GM19238 (cell line): ENCODE measurements around the gene DIDO1.

Experiments used
- DNase-seq: peaks from one replicate; pipeline ENCODE4 v3.0.0; 2011; ENCODE audit warnings: low spot score; ENCODE audit not compliant: insufficient read length

Gene DIDO1

DNA sequence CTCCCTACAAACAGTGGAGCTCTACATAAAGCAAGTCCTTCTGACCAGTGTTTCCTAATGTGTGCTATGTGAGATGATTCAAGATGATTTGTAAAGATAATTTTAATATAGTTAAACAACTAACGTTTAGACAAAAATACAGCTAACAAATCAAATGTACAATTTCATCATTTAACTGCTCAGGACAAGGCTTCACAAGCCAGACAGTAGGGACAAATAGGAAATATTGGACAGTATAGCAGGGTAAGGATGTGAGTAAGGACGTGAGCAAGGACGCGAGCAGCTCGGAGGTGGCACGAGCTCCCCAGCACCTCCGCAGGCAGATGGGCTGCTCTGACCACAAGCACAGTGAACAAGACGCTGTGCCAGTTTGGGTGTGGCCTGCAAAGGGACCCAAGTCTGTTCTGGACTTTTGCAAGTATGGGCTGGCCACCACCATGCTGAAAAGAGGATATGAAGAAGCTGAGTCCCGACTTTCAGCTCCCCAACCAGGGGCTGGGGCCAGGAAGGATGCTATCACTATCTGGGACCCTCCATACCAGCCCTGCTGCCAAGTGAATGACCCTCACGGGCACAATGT is 14.5 kb downstream of the DIDO1 start:
- DNase-seq: no peak

DNA sequence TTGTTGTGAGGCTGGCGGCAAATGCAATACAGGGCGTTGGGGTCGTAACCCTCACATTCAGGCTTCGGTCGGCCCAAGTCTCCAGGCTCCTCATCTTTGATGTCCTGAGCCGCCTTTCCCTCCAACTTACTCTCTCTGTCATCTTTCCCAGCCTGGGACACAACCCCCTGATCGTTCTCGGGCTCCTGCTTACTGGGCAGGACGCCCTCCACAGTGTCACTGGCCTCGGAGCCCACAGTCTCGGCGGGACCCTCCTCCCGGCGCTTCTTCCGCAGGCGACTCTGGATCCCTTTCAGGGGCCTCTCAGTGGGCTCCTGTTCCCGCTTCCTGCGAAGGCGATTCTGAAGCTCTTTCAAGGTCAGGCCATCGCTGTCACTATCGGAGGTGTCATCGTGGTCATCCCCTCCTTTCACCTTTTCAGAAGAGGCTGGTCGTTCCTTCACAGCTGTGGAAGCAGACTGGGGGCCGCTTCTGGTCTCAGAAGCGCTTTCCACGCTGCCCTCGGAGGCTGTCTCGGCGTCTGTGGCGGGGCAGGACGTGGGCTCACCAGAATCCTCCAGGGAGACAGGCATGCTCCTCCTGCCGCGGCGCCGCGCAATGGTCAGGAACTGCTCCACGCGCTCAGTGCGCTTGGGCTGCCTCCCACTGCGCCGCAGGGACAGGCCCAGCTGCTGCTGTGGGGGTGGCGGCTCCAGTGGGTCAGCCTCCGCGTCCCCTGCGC is 15.4 kb downstream of the DIDO1 start:
- no peak for DNase-seq

DNA sequence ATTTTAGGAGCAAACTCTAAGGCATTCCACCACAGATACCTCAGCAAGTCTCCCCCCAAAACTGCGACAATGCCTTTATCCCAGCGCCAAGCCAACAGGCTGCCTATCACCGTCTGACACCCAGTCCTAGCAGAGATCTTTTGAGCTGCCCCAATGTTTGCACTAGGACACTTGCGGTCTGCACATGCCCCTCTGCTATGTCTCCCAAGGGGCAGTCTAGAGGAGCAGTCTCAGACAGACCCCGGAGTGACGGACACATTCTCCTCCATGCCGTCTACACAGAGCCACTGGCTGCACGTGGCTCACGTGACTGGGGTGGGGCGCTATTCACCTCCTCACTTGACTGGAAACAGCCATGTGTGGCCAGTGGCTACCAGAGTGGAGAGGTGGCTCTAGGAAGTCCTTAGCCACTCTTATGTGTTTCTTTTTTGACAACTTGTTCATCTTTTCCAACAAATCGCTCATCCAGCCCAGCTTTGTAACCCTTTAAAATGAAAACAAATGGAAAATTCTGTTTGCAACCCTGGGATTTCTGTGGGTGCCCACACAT is 16.0 kb downstream of the DIDO1 start:
- DNase-seq: no peak

DNA sequence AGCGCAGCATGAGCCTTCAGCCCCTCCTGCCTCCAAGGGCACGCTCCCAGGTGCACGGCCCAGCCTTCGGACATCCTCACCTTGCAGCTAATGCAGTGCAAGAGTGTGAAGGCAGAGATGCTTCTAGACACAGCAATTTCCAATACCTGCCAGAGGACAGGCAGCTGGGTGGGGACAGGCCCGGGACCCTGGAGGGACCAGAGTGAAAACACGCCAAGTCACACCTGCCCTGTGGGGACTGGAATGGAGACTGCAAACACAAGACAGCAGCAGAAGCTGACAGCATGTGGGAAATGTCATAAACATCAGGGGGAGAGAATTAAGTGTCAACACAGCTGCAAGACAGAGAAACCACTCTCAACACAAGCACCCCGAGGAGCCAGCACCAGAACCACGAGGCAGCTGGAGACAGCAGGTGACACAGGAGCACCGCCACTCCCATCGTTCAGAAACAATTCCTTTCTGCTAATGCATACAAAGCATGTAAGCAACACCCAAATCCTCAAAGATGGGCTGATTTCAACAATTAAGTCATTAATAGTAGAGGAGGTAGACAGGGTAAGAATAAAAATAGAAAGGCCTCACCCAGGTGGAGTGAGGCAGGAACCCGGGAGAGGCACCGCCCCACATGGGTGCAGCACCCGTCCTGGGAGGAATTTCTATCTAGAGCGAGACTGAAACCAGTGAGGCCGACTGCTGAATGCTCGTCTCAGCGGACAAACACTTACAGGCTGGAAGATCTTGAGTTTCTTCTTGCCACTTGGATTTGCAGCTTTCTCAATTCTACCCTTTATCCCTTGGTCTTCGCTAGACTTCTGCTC is 17.1 kb downstream of the DIDO1 start:
- no peak for DNase-seq

DNA sequence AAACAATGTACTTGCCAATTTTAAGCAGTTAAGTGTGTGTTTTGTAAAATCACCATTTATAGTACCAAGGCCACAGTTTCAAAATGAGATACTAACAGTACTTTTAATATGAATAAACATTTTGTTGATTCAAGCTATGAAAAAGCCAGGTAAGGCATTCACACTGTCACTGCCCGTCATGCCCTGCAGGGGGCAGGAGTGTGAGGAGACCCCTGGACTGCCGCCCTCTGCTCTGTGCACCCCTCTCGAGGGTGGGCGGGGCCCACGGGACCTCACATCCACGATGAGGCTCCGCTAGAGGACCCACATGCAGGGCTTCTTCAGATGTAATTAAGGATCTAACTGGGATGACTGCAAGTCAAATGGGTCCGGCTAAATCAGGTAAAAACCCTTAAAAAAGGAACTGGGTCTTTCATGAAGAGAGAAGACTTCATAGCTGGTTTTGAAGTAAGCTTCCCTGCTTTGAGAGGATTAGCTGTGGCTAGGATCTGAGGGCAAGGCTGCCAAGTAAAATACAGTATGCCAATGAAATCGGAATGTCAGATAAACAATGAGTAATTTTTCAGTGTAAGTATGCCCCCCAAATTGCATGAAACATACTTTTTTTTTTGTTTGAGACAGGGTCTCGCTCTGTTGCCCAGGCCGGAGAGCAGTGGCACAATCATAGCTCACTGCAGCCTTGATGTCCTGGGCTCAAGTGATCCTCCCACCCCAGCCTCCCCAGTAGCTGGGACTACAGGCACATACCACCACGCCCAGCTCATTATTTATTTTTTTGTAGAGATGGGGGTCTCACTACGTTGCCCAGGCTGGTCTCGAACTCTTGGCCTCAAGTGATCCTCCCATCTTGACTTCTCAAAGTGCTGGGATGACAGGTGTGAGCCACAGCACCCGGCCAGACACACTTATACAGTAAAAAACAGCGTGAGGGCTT is 18.7 kb downstream of the DIDO1 start:
- DNase-seq: no peak

DNA sequence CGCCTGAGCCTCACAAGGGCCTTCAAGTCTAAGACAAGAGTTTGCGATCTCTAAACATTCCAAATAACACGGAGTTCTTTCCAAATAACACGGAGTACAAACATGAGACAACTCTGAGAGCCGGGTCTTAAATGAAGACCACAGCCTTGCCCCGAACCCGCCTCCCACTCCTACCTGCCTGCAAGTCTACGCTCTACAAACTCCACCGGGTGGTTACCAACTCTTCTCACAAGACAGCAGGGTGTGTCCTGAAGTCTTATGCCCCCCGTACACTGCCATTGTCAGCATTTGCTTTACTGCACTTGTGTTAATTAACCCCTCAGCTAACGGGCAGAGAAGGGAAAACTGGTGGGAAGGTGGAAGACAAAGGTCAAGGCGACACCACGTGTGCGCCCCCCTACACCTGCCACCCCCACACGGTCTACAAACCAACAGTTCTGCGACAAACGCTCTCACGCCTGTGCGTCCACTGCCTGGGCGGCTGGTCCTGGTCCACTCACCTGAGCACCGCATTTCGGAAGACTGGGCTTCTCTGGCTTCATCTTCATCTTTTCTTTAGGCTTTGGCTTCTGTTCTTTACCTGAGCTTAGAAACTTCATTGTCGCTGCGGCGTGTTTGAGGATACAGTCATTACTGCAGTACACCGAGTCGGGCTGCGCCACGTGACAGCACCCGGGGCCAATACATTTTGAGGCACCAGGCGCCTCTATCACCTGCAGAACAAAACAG is 19.5 kb downstream of the DIDO1 start:
- no peak for DNase-seq

DNA sequence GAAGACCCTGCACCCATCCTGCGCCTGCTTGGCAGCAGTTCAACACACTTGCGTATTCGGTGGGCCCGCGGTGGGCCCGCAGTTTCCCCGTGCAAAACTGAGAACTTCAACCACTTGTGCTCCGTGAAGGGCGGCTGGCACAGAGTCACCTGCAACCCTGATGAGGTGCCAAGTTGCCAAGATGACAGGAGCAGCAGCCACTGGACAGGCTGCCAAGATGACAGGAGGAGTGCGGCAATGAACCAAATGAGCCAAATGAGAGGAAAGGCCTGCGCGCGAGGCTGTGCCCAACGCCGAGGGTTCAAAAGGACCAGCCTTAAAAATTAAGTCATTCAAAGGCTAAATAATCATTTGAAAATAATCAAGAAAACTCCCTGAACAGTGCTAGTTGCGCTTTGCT is 20.1 kb downstream of the DIDO1 start:
- no peak for DNase-seq

DNA sequence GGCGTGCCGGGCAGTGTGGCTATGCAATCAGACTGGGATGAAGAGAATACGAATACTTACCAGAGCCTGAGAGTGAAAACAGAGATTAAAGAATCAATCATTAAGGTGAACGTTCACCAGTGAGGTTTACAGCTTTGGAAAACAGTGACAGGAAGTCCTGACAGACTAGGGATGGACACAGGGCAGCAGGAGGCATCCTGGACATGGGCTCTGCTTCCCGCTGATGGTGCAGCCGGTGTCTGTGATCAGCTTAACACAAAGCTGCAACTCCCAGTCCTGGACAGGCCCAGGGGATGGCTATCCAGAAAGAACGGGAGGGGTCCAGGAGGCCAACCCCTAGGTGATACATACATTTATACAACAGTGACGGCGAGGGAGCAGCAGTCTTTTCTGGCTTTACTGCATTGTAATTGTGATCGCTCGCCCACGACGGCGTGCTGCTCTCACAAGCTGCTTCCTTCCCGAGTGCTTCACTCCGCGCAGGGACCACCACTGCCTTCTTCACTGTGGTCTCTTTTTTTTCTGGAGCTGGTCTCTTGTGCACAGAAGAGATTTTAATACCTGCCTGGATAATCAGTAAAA is 20.7 kb downstream of the DIDO1 start:
- no peak for DNase-seq

DNA sequence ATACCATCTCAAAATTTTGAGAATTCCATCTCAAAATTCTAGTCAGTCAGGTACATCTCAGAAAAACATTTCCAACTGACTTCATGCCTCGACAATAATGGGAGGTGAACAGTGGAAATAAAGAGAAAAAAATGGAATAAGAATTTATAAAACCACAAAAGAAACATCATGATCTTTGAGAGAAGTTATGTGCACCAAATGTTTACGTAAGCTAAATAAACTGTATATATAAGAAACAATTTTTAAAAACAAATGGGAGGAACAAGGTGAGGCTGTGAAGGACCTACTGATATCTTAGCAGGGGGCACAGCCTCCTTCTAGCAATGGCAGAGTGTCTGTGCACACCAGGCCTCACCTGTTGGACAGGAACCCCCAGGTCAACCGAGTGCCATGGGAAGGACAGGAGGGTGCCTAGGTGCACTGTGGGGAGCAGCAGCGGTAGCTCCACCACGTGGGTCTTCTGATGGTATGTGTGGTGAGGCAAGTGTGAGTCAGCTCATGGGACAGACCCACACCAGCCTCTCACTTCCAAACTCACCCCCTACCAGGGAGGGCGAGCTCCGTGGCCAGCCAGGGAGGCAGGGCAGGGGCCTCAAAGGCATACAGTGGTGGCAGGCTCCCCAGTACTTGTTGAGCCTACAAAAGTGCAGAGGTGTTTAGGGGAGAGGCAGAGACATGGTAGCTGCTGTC is 23.2 kb downstream of the DIDO1 start:
- DNase-seq: no peak

DNA sequence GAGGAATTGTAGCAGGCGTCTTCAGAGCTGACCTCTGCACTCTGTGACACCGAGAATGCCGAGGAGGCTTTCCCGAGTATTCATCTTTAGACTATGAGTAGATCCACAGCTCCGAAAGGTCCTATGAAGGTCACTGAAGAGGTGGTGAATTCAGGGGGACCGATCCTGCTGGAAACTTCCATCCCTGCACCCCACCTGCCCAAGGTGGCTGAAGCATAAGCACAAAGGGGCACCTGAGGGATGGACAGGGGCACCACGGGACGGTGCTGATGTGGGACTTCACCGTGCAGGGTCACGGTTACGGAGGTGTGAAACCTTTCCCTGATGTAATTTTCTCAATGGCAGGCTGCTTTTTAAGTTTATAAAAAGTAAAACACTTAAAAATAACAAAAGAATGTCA is 24.4 kb downstream of the DIDO1 start:
- no peak for DNase-seq

DNA sequence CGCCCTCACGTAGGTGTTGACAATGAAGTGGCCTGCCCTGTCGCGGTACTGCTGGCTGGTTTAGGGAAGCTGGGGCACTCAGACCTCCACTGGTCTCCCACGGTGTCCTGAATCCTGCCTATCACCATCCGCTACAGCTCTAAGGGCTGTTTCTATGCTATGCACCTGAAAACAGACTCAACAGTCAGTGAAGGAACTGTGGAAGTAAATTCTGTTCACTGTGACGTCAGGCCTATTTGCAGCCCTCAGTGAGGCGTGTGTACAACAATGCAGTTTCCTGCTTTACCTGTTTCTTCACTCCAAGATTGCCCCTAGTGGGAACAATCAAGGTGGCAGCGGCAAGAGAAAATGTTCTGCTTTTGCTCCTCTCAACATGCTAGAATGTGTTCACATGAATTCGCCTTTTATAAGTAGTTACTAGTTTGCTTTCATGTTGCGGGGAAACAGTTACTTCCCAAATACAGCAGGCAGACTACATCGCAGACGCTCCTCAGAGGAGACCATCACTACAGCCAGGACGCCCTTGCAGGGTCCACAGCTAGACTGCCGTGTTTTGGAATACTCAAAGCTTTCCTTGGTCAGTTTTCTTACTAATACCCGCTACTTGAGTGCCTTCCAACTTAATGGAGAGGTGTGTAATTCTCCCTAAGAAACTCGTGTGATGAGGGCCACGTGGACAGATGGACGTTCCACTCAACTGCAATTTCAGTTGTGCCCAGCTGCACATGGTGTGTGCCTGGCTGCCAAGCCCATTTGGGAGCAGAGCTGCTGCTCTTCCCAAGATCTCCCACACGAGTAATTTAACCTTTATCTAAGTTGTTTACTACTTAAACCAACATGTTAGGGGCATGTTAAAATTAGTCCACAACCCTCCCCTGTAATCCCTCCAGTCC is 25.4 kb downstream of the DIDO1 start:
- DNase-seq: no peak

DNA sequence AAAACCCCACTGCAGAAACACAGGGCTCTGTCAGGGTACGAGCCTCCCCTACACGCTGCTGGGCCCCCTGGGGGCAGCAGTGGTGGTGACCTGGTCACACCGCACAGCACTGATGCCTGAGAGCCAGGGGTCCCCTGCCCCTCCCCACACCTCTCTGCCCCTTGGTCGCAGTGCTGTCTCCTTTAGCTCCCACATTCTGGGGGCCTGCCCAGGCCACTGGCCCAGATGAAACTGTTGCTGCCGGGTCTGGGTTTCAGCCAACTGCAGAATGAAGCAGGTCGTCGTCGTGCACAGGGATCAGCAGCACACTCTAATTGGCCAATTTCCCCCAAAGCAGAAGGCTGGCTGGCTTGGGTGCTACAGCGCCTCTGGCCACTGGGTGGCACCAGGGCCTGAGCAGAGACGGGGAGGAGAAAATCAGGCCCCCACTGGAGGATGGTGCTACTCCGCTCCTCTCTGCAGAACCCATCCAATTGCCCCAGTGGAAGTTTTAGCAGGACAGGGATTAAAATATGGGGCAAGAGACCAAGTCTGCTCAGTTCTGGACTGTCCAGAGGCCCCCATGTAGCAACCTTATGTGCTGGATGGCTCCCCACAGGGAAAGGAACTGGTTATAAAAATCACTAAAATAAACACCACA is 26.1 kb downstream of the DIDO1 start:
- DNase-seq: peak; percentile 93

DNA sequence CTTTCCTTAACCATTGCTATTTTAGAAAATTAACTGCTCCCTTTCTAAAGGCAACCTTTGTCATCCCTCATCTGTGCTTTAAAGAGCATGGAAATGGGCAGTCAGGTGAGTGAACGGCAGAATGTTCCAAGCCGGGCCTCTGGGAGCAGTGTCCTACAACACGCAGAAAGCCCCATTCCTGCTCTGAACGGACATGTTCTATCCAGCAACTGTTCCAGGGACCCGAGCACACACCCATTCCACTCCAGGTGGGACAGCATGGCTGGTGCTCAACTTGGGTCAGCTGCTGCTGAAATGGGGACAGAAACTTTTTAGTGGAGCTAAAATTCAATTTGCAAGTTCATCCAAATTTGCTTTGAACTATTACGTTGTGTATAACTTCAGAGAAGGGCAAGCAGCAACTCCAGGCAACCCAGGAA is 26.7 kb downstream of the DIDO1 start:
- no peak for DNase-seq

DNA sequence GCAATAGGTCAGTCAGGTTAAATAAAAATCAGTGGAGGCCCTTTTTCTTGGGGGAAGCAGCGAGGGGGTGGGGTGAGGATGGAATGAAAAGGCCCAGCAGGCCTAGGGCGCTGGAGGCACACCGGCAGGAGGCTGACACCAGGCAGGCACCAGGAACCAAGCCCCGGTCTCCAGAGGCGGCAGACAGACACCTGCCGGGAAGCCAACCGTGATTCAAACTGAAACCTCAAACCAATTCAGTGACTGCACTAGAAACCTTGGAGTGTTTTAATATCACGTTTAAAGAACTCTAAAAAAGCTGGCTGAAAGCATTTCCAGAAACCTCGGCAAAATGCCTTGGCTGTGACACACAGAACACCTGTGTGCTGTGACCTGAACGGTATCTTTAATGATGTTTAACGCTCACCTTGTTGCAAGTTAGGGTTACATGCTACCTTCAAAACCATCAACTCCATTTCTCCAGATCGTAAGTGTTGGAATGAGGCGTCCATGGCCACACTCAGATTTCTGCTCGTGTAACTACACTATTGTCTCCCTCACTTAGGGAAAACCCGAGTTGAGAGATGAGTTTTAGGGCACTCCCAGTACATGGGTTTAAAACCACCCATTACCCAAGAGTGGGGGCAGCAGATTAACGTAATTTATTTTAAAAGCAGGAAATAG is 27.2 kb downstream of the DIDO1 start:
- DNase-seq: peak; percentile 69

DNA sequence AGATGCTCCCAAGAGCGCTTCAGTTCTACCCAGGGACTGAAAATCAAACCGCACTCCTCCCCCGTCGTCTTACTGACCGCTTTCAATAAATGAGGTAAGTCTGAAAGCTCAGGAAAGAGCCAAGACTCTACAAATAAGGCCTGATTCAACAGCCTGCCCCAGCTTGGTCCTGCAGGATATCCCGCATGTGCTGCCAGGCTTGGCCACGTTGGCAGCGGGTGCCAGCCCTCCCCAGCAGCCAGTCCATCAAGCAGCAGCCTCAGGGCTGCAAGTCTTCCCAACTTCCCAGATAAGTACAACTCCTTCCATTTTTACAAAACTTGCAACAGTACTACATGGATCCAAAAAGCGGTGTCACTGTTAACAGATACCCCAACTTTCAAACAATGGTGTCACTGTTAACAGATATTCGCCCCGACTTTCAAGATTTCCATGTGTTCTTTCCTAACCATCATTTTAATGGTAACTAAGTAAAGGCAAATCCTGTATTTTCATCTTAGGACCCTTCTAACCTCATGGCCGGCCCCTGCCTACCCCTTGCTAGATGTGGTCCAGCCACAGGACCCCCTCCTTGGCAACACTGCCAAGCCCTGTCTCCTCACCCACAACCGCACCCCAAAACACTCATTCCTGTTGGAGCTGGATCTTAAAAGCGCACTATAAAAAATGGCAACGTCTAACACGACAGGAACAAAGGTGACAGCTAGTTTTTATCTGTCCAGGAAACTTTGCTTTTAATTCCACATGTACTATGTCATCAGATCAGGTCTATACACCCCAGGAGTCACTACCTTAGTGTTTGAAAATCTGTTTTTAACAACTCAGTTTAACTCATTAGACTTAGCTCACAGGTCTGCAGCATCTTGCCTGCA is 28.0 kb downstream of the DIDO1 start:
- no peak for DNase-seq

DNA sequence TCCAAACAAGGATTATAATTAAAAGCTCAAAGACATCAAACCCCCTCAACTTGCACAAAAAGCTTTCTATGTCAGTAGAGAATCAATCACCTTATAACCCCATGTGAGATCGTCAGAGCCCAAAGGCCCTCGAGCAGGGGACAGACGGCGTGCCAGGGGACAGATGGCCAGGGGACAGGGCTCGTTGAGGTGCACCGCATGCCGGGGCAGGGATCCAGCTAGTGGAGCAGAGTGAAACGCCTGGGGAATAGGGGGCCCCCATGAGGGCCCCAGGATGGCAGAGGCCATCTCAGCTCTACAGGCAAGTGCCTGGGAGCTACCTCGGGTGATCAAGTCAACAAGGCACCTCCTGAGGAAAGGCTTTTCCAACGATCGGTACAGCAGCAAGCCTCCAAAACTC is 28.6 kb downstream of the DIDO1 start:
- no peak for DNase-seq
